A172 (cell line): Measurements from ENCODE around the gene PAK5. TPM values are rescaled to one million over a fixed set of nuclear protein-coding genes. Genes with fewer than 3 reads are reported as not detected.

Experiments
- DNase-seq: peaks from one replicate; pipeline ENCODE4 v3.0.0-alpha.2; 2015; ENCODE audit warnings: low spot score
- total RNA-seq: library from RNA; depleted of rRNA; stranded (reverse); fragments of >200 nt; shearing (Covaris generic); gene quantifications from 2 replicates; pipeline ENCODE4 v1.2.3, GENCODE V29; 2014; rRNA removed

PAK5 gene
- not detected in 2 replicates for total RNA-seq

- DNase-seq: no peak
These were observed at the start of gene PAK5 for GRCh38 chr20:9838378-9839295. TSS of gene PAK5 (minus strand) at chr20:9839076. CDS start at chr20:9644328, 194,748 bp downstream.

- DNase-seq: no peak
These were observed 48.8 kb upstream of the PAK5 start for GRCh38 chr20:9887706-9888105.

DNA sequence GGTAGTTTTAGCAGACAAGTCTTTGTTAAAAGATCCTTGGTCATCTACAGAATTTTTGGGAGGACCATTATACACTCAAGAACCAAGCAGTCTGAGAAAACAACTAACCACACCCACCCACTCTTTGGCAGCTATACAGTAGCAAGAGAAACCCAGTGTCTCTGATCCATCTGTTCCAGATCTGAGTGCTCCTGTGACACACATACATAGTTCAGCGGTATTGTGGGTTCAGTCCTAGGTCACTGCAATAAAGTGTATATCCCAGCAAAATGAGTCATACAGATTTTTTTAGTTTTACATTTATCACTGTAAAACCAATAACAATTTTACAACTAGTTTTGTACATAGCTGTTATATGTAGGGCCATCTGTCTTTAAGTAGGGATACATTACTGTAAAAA, 47.4 kb upstream of the PAK5 start:
- no peak for DNase-seq

GRCh38 chr20:9884666-9885065, 45.8 kb upstream of the PAK5 start:
- peak; percentile 24 for DNase-seq

GRCh38 chr20:9884061-9884460, 45.2 kb upstream of the PAK5 start:
- DNase-seq: no peak

DNA sequence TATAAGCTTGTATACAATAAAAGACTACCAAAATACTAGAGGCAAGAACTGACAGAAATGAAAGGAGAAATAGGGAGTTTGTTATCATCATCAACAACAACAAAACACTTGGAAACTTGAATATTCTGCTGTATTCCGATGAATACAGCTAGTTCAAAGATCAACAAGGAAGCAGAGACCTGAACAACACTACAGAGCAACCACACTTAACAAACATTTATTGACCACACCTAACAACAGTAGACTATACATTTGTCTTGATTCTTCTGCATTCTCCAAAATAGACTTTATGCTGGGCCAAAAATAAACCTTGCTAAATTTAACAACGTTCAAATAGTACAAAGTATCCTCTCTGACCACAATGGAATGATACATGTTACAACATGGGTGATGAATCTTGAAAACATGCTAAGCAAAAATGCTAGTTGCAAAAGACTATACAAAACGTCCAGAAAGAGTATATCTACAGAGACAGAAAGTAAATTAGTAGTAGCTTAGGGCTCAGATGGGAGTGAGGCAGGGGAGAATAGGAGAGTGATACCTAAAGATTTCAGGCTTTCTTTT, 39.1 kb upstream of the PAK5 start:
- DNase-seq: no peak

DNA sequence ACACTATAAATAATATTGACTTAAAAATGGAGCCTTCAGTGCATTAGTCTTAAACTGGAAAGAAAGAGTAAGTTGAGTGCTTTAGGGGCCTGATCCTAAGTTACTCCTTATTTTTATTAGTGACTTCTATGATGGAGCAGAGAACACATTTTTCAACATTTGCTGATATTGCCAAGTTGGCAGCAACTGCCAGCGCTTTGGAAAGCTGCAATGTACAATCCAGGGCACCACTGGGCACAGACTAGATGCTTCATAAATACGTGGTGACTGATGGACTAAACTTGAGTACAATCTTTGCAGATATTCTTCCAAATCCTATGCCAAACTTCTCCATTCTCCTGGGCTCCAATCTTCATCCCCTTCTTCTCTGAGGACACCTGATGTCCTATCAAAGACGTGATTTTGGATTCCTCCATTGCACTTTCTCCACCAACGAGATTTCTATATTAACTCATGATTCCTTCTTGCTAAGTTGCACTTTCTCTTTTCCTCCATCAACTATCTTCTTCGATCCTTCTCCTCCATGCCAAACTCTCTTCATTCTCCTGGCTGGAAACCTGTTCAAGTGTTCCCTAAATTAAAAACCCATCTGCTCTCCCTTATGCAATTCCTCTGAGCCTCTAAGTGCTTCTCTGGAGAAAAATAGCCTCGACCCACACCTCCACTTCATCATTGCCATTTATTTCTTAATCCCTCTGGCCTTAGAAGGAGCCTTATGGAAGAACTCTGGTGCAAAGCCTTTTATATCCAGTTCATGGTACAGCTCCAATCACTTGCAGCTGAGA, 28.5 kb upstream of the PAK5 start:
- no peak for DNase-seq

DNA sequence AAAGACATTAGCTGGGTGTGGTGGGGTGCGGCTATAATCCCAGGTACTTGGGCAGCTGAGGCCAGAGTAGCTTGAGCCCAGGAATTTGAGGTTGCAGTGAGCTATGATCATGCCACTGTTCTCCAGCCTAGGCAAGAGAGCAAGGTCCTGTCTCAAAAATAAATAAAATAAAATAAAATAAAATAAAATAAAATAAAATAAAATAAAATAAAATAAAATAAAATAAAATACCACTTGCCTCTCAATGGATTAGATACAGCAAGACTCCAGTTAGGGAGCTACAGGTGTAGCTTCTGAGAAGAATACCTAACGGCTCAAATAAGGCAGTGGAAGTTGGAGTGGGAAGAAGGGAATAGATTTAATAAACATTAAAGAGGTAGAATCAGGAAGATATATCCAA, 13.7 kb upstream of the PAK5 start:
- no peak for DNase-seq

- DNase-seq: no peak
These were observed 750 bp upstream of the PAK5 start for GRCh38 chr20:9839626-9840025.

GRCh38 chr20:9838035-9838377, 870 bp downstream of the PAK5 start:
- no peak for DNase-seq

- DNase-seq: no peak
These were observed 1.2 kb downstream of the PAK5 start for GRCh38 chr20:9837634-9838033.

DNA sequence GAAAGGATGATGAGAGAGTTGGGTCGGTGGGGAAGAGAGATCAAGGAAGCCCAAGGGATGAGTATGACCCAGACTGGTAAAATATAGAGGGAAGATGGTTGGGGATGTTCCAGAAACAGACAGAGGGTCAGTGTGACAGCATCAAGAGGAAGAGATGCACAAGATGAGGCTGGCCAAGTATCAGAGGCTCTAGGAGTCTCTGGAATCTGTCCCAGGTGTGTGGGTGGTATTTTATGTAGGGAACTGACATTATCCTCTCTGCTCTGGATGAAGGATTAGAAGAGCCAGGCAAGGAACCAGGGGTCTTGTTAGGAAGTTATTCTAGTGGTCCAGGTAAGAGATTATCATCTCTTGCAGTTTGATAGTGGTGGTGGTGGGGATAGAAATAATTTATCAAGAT, 3.6 kb downstream of the PAK5 start:
- no peak for DNase-seq

DNA sequence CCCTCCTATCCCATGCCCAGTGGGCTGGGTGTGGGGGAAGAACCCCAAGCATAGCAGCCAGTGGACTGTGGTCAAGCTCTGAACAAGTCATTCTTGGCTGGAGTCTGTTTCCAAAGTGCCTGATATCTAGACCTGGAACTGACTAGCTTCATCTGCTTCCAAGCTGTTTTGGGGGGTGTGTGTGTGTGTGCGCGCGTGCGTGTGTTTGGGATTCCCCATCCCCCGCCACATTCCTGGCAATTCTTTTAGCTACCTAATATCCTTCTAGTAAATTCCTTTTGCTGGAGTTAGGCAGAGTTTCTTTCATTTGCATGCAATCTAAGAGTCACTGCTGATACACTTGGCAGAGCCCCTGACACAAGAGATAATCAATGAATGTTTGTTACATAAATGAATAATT, 7.8 kb downstream of the PAK5 start:
- no peak for DNase-seq

GRCh38 chr20:9829835-9830234, 9.0 kb downstream of the PAK5 start:
- DNase-seq: no peak

- DNase-seq: no peak
These were observed 21.2 kb downstream of the PAK5 start for GRCh38 chr20:9817654-9818053.

GRCh38 chr20:9815632-9816031, 23.2 kb downstream of the PAK5 start:
- no peak for DNase-seq

DNA sequence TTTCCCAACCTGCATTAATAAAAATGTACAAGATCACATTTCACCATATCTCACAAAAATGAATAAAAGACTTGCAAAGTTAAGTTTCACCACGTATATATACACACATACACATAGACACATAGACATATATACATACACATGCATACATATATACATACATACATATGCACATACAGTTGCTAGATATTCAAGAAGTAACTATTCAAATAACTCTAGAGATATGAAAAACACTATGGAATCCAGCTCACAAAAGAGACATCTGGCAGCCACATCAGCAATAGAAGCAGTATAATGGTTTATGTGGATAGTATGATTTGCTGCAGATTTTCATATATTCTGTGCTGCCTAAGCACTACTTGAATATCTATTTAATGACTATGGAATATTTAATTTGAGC, 28.1 kb downstream of the PAK5 start:
- DNase-seq: no peak

- no peak for DNase-seq
These were observed 29.6 kb downstream of the PAK5 start for GRCh38 chr20:9809271-9809670.

- no peak for DNase-seq
These were observed 30.7 kb downstream of the PAK5 start for GRCh38 chr20:9808166-9808565.

- no peak for DNase-seq
These were observed 31.7 kb downstream of the PAK5 start for GRCh38 chr20:9807136-9807535.

- no peak for DNase-seq
These were observed 38.5 kb downstream of the PAK5 start for GRCh38 chr20:9800421-9800820.

GRCh38 chr20:9794831-9795230, 44.0 kb downstream of the PAK5 start:
- no peak for DNase-seq

DNA sequence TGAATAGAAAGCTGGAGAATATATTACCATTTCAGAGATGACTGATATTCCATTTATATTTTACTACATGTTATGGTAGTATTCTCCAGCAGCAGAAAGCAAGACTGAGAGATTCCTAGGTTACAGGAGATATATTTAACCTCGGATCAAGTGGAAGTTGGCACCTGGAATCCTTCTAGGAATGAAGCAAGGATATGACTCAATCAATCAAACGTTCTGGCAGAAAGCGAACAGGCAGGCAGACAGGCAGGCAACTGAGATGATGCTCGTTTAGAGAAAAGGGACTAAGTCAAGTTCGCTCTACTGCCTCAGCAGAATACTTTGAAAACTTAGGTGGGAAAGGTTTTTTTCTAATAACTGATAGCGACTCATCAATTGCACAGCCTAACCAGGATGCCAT, 46.2 kb downstream of the PAK5 start:
- no peak for DNase-seq
